GM12875 (cell line): ENCODE measurements around the gene MAPK1IP1L.

Experiments
- H3K4me3 ChIP-seq: one replicate; pipeline ENCODE4 v1.5.1; 2011; ENCODE audit warnings: low read depth, low read length, control low read depth
- CTCF ChIP-seq: IDR thresholded peaks from 2 replicates; pipeline ENCODE4 v1.5.1; 2011; ENCODE audit warnings: low read depth, mild to moderate bottlenecking, control low read depth, inconsistent platforms, low read length, moderate library complexity, borderline replicate concordance; ENCODE audit not compliant: insufficient read depth

MAPK1IP1L gene

GRCh38 chr14:55115460-55115859, 64.0 kb downstream of the MAPK1IP1L start:
- TF ChIP-seq CTCF: no peak
- H3K4me3 ChIP-seq: no peak overlapping the region

GRCh38 chr14:55115861-55116245, 64.4 kb downstream of the MAPK1IP1L start:
- H3K4me3 ChIP-seq: no peak overlapping the region
- no peak for TF ChIP-seq CTCF

GRCh38 chr14:55116246-55117030, 65.0 kb downstream of the MAPK1IP1L start:
- TF ChIP-seq CTCF: no peak
- H3K4me3 ChIP-seq: no peak overlapping the region

- no peak for TF ChIP-seq CTCF
- no peak overlapping the region for H3K4me3 ChIP-seq
Observed at GRCh38 chr14:55117803-55118441, 66.5 kb downstream of the MAPK1IP1L start.

GRCh38 chr14:55118761-55119160, 67.3 kb downstream of the MAPK1IP1L start:
- no peak for TF ChIP-seq CTCF
- no peak overlapping the region for H3K4me3 ChIP-seq
